Measurements from ENCODE around the gene IRX6. TPM values are rescaled to one million over a fixed set of nuclear protein-coding genes. Genes with fewer than 3 reads are reported as not detected.

The IRX6 gene
- total RNA-seq, 1 experiment from 2014 or later = not detected

DNA sequence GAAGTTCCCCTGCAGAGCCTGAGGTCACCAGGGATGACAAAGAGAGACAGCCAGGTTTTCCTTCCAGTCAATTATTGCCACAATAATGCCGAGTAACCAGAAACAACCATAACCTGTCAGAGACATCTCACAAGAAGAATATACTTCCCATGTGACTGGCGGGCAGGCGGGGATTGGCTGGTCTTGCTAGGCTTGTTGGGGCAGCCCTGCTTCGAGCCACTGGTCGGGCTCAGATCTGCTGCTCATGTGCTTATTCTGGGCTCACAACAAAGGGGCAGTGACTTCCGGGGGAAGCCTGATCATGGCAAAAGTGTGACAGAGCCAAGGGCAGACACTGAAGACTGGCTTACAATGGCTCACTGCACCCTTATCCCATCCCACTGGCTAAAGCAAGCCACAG is 48.1 kb upstream of the IRX6 start:
- Histone ChIP-seq H3K27ac (no peak overlapping the region), H4K20me1 (ENCODE audit: insufficient read depth) (no peaks in the 10 kb centered on the region), H3K79me2 (ENCODE audit: low read depth) (no peaks in the 10 kb centered on the region), H3K4me2 (no peak overlapping the region), H2AFZ (no peak overlapping the region), H3K9me2 (ENCODE audit: insufficient read depth) (no peaks in the 10 kb centered on the region), H3K36me3 (ENCODE audit: low read depth) (no peaks in the 10 kb centered on the region), H3K4me3 (no peak overlapping the region), H3K4me1 (replicated peaks; ENCODE audit: insufficient read depth) (peaks cover 11% of the 10 kb centered on the region), H3K27me3 (ENCODE audit: insufficient read depth, low read depth) (no peaks in the 10 kb centered on the region), H3K9me3 (ENCODE audit: insufficient read depth, low read depth) (no peaks in the 10 kb centered on the region), H3F3A (ENCODE audit: insufficient read depth, low read depth) (no peaks in the 10 kb centered on the region)
- ChIA-PET POLR2A (ENCODE audit: unreplicated experiment) (no interaction called here), CTCF (no interaction called here)
- TF ChIP-seq, protein P1, sequence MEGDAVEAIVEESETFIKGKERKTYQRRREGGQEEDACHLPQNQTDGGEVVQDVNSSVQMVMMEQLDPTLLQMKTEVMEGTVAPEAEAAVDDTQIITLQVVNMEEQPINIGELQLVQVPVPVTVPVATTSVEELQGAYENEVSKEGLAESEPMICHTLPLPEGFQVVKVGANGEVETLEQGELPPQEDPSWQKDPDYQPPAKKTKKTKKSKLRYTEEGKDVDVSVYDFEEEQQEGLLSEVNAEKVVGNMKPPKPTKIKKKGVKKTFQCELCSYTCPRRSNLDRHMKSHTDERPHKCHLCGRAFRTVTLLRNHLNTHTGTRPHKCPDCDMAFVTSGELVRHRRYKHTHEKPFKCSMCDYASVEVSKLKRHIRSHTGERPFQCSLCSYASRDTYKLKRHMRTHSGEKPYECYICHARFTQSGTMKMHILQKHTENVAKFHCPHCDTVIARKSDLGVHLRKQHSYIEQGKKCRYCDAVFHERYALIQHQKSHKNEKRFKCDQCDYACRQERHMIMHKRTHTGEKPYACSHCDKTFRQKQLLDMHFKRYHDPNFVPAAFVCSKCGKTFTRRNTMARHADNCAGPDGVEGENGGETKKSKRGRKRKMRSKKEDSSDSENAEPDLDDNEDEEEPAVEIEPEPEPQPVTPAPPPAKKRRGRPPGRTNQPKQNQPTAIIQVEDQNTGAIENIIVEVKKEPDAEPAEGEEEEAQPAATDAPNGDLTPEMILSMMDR (conservative IDR thresholded peaks at IDR 0.05) = no peak
- no peak for TF ChIP-seq EZH2 (IDR thresholded peaks at IDR 0.05; ENCODE audit: low read depth)
- no peak for DNase-seq
- intact Hi-C loops (cut with micrococcal nuclease; ENCODE audit: unreplicated experiment) = no loop called here
- BruUV-seq (replicated peaks) = no TSS peak

DNA sequence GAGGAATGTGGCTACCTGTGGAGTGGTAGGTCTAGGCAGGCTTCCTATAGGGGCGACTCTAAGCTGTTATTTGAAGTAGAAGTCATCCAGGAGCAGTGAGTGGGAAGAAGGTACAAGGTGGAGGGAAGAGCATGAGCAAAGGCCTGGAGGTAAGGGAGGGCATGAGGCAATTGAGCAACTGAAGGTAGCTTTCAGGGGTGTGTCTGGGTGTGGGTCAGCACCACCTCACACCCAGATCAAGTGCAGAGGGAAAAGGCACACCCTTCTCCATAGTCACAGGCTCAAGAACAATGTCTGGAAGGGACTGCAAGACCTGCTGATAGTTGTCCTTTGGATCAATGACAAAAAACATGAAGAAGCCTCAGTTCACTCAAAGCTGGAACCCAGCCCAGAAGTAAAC is 46.5 kb upstream of the IRX6 start:
- CTCF ChIA-PET = no interaction called here
- Histone ChIP-seq H3K9me2 (ENCODE audit: insufficient read depth) (no peaks in the 10 kb centered on the region), H3K4me1 (replicated peaks; ENCODE audit: insufficient read depth) (peaks cover 11% of the 10 kb centered on the region), H3K36me3 (ENCODE audit: low read depth) (no peaks in the 10 kb centered on the region), H4K20me1 (ENCODE audit: insufficient read depth) (no peaks in the 10 kb centered on the region), H3K27me3 (ENCODE audit: insufficient read depth, low read depth) (no peaks in the 10 kb centered on the region), H3K9me3 (ENCODE audit: insufficient read depth, low read depth) (no peaks in the 10 kb centered on the region), H3K4me2 (0 out of 2 replicates have a peak overlapping the region, but pooled peaks have one; percentile 12), H3K4me3 (no peak overlapping the region), H3K27ac (no peak overlapping the region), H3F3A (ENCODE audit: insufficient read depth, low read depth) (no peaks in the 10 kb centered on the region), H2AFZ (no peak overlapping the region), H3K79me2 (ENCODE audit: low read depth) (no peaks in the 10 kb centered on the region)
- no TSS peak for BruUV-seq (replicated peaks)
- POLR2A ChIA-PET (ENCODE audit: unreplicated experiment) = no interaction called here
- intact Hi-C loops (cut with micrococcal nuclease; ENCODE audit: unreplicated experiment) = no loop called here
- no peak for TF ChIP-seq EZH2 (IDR thresholded peaks at IDR 0.05; ENCODE audit: low read depth)
- TF ChIP-seq, protein P1 (conservative IDR thresholded peaks at IDR 0.05) = no peak
- DNase-seq = no peak

DNA sequence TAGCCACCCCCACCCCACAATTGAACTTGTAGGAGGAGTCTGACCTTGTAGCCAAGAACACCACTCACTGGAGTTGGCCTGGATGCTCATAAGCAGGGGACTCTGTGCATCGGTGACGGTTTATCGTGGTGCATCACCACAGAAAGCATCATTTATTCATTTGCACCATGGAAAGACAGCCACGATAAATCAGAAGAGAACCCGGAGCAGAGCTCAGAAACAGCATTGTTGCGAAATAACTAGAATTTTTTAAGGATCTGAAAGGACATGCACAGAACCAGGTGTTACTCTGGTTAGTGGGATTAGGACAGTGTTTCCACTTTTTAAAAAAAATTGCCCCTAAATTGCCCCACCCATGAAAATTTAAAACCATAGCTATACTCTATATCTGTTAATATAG is 44.4 kb upstream of the IRX6 start:
- H3K4me3 ChIP-seq = no peak overlapping the region
- BruUV-seq (replicated peaks) = no TSS peak
- no peaks in the 10 kb centered on the region for H3K36me3 ChIP-seq (ENCODE audit: low read depth)
- CTCF ChIA-PET = no interaction called here
- no peak overlapping the region for H2AFZ ChIP-seq
- H3K27me3 ChIP-seq (ENCODE audit: insufficient read depth, low read depth) = no peaks in the 10 kb centered on the region
- no peak overlapping the region for H3K4me2 ChIP-seq
- no peak for TF ChIP-seq EZH2 (IDR thresholded peaks at IDR 0.05; ENCODE audit: low read depth)
- TF ChIP-seq, protein P1 (conservative IDR thresholded peaks at IDR 0.05) = no peak
- intact Hi-C loops (cut with micrococcal nuclease; ENCODE audit: unreplicated experiment) = no loop called here
- no peak for DNase-seq
- no peaks in the 10 kb centered on the region for H3K9me2 ChIP-seq (ENCODE audit: insufficient read depth)
- H3K9me3 ChIP-seq (ENCODE audit: insufficient read depth, low read depth) = no peaks in the 10 kb centered on the region
- no peaks in the 10 kb centered on the region for H4K20me1 ChIP-seq (ENCODE audit: insufficient read depth)
- H3K27ac ChIP-seq = no peak overlapping the region
- H3K79me2 ChIP-seq (ENCODE audit: low read depth) = no peaks in the 10 kb centered on the region
- H3F3A ChIP-seq (ENCODE audit: insufficient read depth, low read depth) = no peaks in the 10 kb centered on the region
- POLR2A ChIA-PET (ENCODE audit: unreplicated experiment) = no interaction called here
- H3K4me1 ChIP-seq (replicated peaks; ENCODE audit: insufficient read depth) = peaks cover 11% of the 10 kb centered on the region

Measured in PC-9 (cell line).